H1 (cell line): ENCODE measurements around the gene PRKCA.

Experiments used
- ASH2L ChIP-seq: fragments of 200-600, 300-600 bp; sonication (generic); IDR thresholded peaks from one replicate; pipeline ENCODE4 v1.7.1; 2017; ENCODE audit warnings: low read length
- BACH1 ChIP-seq: IDR thresholded peaks from 2 replicates; pipeline ENCODE4 v1.6.1; 2012; ENCODE audit warnings: low read length, improper control_type of control experiment
- CHD2 ChIP-seq: IDR thresholded peaks from 2 replicates; pipeline ENCODE4 v1.6.1; 2012; ENCODE audit warnings: low read length, improper control_type of control experiment
- CTCF ChIP-seq, 3 experiments: IDR thresholded peaks; 1 replicate in 2 of 3; 2 replicates in 1 of 3; pipeline versions ENCODE4 v1.5.1 to v1.6.1; 2011; ENCODE audit warnings: low read length in 3 of 3, mild to moderate bottlenecking in 3 of 3, inconsistent platforms in 2 of 3, low read depth in 1 of 3, moderate library complexity in 1 of 3; ENCODE audit not compliant: insufficient read depth in 1 of 3; ENCODE audit errors: control extremely low read depth in 1 of 3
- MAX ChIP-seq: IDR thresholded peaks from 2 replicates; pipeline ENCODE4 v1.6.1; 2012; ENCODE audit warnings: inconsistent platforms
- RXRA ChIP-seq: IDR thresholded peaks from 2 replicates; pipeline ENCODE4 v1.6.1; 2011; ENCODE audit warnings: low read depth, mild to moderate bottlenecking, low read length, moderate library complexity; ENCODE audit not compliant: insufficient read depth
- TAF1 ChIP-seq: IDR thresholded peaks from 2 replicates; pipeline ENCODE4 v1.6.1; 2011; ENCODE audit warnings: mild to moderate bottlenecking, low read depth, low read length

- TF ChIP-seq TAF1 (no peak), CTCF (IDR thresholded peaks at IDR 0.05; ENCODE audit: control extremely low read depth in 1 of 3, insufficient read depth in 1 of 3, low read depth in 1 of 3, low read length in 3 of 3) (peak; percentile 85 to 97 (median 89)), MAX (peak; percentile 86), ASH2L (no peak), BACH1 (no peak), CHD2 (no peak), RXRA (no peak)
These were observed 265.1 kb downstream of the PRKCA start for GRCh38 chr17:66567234-66568170.
